Heart left ventricle (tissue), 16 donors: Measurements from ENCODE around the gene PARP1. TPM values are rescaled to one million over a fixed set of nuclear protein-coding genes. Genes with fewer than 3 reads are reported as not detected.

Experiments used
- ATAC-seq, 4 donors: fragments of 200-7000 bp; cut with Tn5 transposase; one replicate each; pipeline ENCODE4 v1.9.1; 2020 to 2022; ENCODE audit warnings: moderate library complexity in 4 of 4, mild to moderate bottlenecking in 3 of 4, moderate number of reproducible peaks in 1 of 4
- DNase-seq, 5 donors: peaks; one replicate each; pipeline ENCODE4 v3.0.0-alpha.2; 2020
- H3K27ac ChIP-seq, 12 donors: fragments of 200-600 bp; sonication (generic) in 4 of 12; one replicate each; pipeline versions ENCODE4 v1.5.0 to v1.8.0; 2016 to 2022; ENCODE audit warnings: mild to moderate bottlenecking in 2 of 12
- H3K27me3 ChIP-seq, 9 donors: fragments of 200-600 bp; sonication (generic) in 2 of 9; one replicate each; pipeline versions ENCODE4 v1.5.1 to v1.8.0; 2016 to 2022; ENCODE audit warnings: mild to moderate bottlenecking in 3 of 9
- H3K36me3 ChIP-seq, 9 donors: fragments of 200-600 bp; sonication (generic) in 2 of 9; one replicate each; pipeline versions ENCODE4 v1.5.0 to v1.8.0; 2018 to 2022; ENCODE audit warnings: mild to moderate bottlenecking in 2 of 9
- H3K4me1 ChIP-seq, 12 donors: fragments of 200-600 bp; sonication (generic) in 4 of 12; one replicate each; pipeline versions ENCODE4 v1.5.0 to v1.8.0; 2016 to 2022; ENCODE audit warnings: mild to moderate bottlenecking in 3 of 12
- H3K4me3 ChIP-seq, 12 donors: fragments of 200-600 bp; sonication (generic) in 4 of 12; one replicate each; pipeline versions ENCODE4 v1.5.0 to v1.8.0; 2017 to 2022; ENCODE audit warnings: mild to moderate bottlenecking in 9 of 12, moderate library complexity in 4 of 12
- H3K9me3 ChIP-seq, 12 donors: fragments of 200-600 bp; sonication (generic) in 4 of 12; one replicate each; pipeline versions ENCODE4 v1.5.0 to v1.8.0; 2016 to 2022; ENCODE audit warnings: mild to moderate bottlenecking in 1 of 12
- POLR2A ChIP-seq, 2 donors: fragments of 450-650 bp; IDR thresholded peaks; one replicate each; pipeline ENCODE4 v1.6.1; 2017; ENCODE audit warnings: antibody characterized with exemption in 2 of 2, mild to moderate bottlenecking in 2 of 2, moderate library complexity in 2 of 2
- WGBS, 4 donors: extraction: QIAGEN DNeasy Blood & Tissue Kit in 2 of 4; methylation state at CpG; one replicate each; pipeline versions ENCODE4 v1.1.5 to v1.1.7; 2013 to 2018; 5-methylcytosine and 5-hydroxymethylcytosine counted together
- intact Hi-C, 10 donors: fragments of 100-400 bp; cut with DNase I; formaldehyde crosslinking; loops; one replicate each; pipeline versions ENCODE4 v1.11.1 to v1.14.2; 2022
- long read RNA-seq, 3 donors: library from polyadenylated mRNA; unstranded; transcript quantifications; one replicate each; pipeline ENCODE4 v2.0.0, GENCODE V29; 2020 to 2021
- polyA plus RNA-seq, 2 donors: library from polyadenylated mRNA; stranded (reverse); fragments of 200-250 nt; gene quantifications; one replicate each; pipeline ENCODE4 v1.2.3, GENCODE V29; 2013
- total RNA-seq, 9 donors: library from RNA; depleted of rRNA in 2 of 9; stranded (reverse); fragments of >200 nt in 2 of 9; fragmentation: NEBNext Ultra II Directional in 3 of 9; extraction: Animal tissue kit (Norgen Biotek cat#: 25700) in 3 of 9; gene quantifications; one replicate each; pipeline versions ENCODE4 v1.1.0 to v1.2.4, GENCODE V29; 2016 to 2023
- TF ChIP-seq, protein P1 (sequence below), 12 donors: fragments of 200-600 bp; sonication (generic) in 4 of 12; IDR thresholded peaks; one replicate each; pipeline versions ENCODE4 v1.5.0 to v1.8.0; 2018 to 2022; ENCODE audit warnings: antibody characterized with exemption in 12 of 12, mild to moderate bottlenecking in 5 of 12
- donor health status: ischemic (EF 13 %, LVEDD 7.1; RV severe dilation, severe dysfunction).
- donor health status: healthy with polysubstance abuse.
- donor health status: DM: no; HTN: yes; CAD: no.
- donor health status: DM: no; HTN: no; CAD: no.
- donor health status: ischemic (EF 25% LVEDD 6.9; RV normal size, moderate dysfunction).
- donor health status: ischemic (EF 25% LVEDD 5.7; RV mildly dilated, moderate dysfunction).
- donor health status: healthy.
- donor health status: DM: yes; HTN: yes; CAD: no.
- donor health status: ischemic (EF 35%, LVEDD 5.7; RV mildly dilated, moderate dysfunction).
- donor health status: nonischemic (EF 11% LVEDD 7.7; RV severe dilation, severe dysfunction).
- donor health status: DM: yes; HTN: yes; CAD: no.
- donor health status: PGD.
- donor health status: ischemic (EF 29% LVEDD 5.4; RV normal size, mild dysfunction).
- donor health status: nonischemic (EF 23%, LVEDD 6.1; RV moderate dilation, normal function).

Gene PARP1
- total RNA-seq (100 to 1,000 TPM in 8 of 9 donors, 10 to 100 TPM in 1; 98.8 to 168 (median 111) TPM), polyA plus RNA-seq (100 to 1,000 TPM in 1 of 2 donors, 10 to 100 TPM in 1; 50.4 to 140 TPM)
- long read RNA-seq, donor 1, transcript PARP1-203 (23 exons, 3,958 nt): major isoform, 50 of 123 reads
- long read RNA-seq, donor 1, transcript PARP1-204 (4 exons, 830 nt): minor isoform, 9 of 123 reads
- long read RNA-seq, donor 1, partial matches to known transcripts: 58 of 123 reads
- long read RNA-seq, donor 1, other reads (novel, unspliced or antisense): 6 of 123 reads
- long read RNA-seq, donor 2, transcript PARP1-203 (23 exons, 3,958 nt): major isoform, 112 of 206 reads
- long read RNA-seq, donor 2, transcript PARP1-204 (4 exons, 830 nt): minor isoform, 13 of 206 reads
- long read RNA-seq, donor 2, partial matches to known transcripts: 75 of 206 reads
- long read RNA-seq, donor 2, other reads (novel, unspliced or antisense): 6 of 206 reads
- long read RNA-seq, donor 3, transcript PARP1-203 (23 exons, 3,958 nt): major isoform, 55 of 107 reads
- long read RNA-seq, donor 3, partial matches to known transcripts: 44 of 107 reads
- long read RNA-seq, donor 3, other reads (novel, unspliced or antisense): 6 of 107 reads

DNA sequence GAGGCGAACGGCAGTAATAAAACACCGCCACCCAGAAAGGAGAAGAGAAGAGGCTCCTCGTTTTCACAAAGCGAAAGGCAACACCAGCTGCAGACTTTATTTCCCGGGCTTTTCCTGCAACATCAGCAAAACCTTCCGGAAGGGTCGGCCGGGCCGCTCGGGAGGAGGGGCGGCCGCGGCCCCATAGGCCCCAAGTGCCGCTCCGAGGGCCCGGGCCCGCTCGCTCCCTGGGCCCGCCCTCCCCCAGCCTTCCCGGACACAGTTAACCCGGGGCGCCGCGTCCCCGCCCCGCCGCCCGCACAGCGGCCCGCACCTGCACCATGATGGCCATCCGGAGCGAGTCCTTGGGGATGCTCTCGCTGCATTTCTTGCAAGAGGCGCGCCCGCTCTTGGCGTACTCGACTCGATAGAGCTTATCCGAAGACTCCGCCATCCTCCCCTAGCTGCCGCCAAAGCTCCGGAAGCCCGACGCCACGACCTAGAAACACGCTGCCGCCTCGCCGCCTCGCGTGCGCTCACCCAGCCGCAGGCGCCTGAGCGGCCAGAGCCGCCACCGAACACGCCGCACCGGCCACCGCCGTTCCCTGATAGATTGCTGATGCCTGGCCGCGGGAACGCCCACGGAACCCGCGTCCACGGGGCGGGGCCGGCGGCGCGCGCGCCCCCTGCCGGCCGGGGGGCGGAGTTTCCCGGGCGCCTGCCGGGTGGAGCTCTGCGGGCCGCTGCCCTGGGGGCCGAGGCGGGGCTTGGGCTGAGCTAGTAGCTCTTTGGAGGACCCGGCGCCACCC lies at the start of gene PARP1:
Gene PARP1, minus strand, starts transcription at position 597 of the 788 bp plus-strand sequence. Its CDS starts 164 bp downstream, at position 433.
- DNase-seq (peak; percentile 88 to 94 (median 93)), ATAC-seq (peak; percentile 84 to 94 (median 90))
- TF ChIP-seq, protein P1, sequence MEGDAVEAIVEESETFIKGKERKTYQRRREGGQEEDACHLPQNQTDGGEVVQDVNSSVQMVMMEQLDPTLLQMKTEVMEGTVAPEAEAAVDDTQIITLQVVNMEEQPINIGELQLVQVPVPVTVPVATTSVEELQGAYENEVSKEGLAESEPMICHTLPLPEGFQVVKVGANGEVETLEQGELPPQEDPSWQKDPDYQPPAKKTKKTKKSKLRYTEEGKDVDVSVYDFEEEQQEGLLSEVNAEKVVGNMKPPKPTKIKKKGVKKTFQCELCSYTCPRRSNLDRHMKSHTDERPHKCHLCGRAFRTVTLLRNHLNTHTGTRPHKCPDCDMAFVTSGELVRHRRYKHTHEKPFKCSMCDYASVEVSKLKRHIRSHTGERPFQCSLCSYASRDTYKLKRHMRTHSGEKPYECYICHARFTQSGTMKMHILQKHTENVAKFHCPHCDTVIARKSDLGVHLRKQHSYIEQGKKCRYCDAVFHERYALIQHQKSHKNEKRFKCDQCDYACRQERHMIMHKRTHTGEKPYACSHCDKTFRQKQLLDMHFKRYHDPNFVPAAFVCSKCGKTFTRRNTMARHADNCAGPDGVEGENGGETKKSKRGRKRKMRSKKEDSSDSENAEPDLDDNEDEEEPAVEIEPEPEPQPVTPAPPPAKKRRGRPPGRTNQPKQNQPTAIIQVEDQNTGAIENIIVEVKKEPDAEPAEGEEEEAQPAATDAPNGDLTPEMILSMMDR (IDR thresholded peaks at IDR 0.05): peak; percentile 35 to 98 (median 90)
- TF ChIP-seq POLR2A (IDR thresholded peaks at IDR 0.05): peak; percentile 34 to 81
- H3K4me1 ChIP-seq: peaks cover 7 to 46% (median 41%) of the 10 kb centered on the region in 12 donors
- 0 to 2% (median 0%) methylated on average over 56 to 90 of the region's 90 CpGs for WGBS, 4 donors
- no peaks in the 10 kb centered on the region for H3K9me3 ChIP-seq
- H3K36me3 ChIP-seq: peaks cover 0 to 3% (median 0%) of the 10 kb centered on the region in 9 donors
- H3K27me3 ChIP-seq: no peaks in the 10 kb centered on the region
- intact Hi-C loops: loop anchor here in 1 of 10 donors (5.0 to 10.0 kb wide), 3 partner anchors 100 to 297 kb away; partner anchors contain the start of gene LIN9
- H3K4me3 ChIP-seq: peak within 1 kb of the TSS; percentile 62 to 98 (median 88)
- H3K27ac ChIP-seq: peak within 1 kb of the TSS; percentile 44 to 93 (median 86)

DNA sequence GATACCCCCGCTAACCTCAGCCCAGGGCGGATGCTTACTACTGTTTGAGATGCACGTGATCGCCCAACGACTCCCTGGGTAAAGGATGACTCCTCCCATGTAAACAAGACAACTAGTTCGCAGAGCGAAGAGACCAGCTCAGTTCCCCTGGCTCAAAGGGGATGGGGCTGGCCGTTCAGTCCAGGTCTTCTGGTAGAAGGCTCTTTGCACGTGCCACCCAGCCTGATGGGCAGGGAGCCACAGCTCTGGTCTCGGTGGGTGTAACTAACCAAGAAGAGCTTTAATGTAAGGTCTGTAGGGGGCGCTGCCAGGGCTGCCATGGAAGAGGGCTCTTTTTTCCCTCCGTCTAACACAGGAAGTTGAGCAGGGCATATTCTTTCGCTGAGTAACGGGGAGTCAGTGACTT lies 49.4 kb upstream of the PARP1 start:
- intact Hi-C loops: no loop called here
- TF ChIP-seq POLR2A (IDR thresholded peaks at IDR 0.05): no peak
- TF ChIP-seq, protein P1 (IDR thresholded peaks at IDR 0.05): peak in 2 of 12 donors; percentile 4 to 21
- H3K36me3 ChIP-seq: no peaks in the 10 kb centered on the region
- no peaks in the 10 kb centered on the region for H3K4me1 ChIP-seq
- no peaks in the 10 kb centered on the region for H3K27me3 ChIP-seq
- WGBS, 4 donors: 48 to 68% (median 60%) methylated on average over 13 to 14 of the region's 14 CpGs
- peaks cover 0 to 7% (median 0%) of the 10 kb centered on the region in 12 donors for H3K9me3 ChIP-seq
- no peak for DNase-seq
- no peak for ATAC-seq
- H3K4me3 ChIP-seq: no peak overlapping the region
- no peak overlapping the region for H3K27ac ChIP-seq

DNA sequence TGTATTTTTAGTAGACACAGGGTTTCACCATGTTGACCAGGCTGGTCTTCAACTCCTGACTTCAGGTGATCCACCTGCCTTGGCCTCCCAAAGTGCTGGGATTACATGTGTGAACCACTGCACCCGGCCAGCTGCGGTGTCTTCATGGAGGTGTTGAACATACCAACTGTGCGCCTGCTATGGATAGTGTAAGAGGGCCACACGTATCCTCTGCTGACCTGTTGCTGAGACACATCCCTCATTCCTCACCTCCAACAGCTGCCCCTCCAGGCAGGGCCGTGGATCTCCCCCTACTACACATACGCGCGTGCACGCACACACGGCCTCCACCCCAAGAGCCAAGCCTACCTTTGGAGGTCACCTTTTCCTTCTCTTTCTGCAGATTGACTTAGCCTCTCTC lies 48.0 kb upstream of the PARP1 start:
- no peaks in the 10 kb centered on the region for H3K9me3 ChIP-seq
- intact Hi-C loops: no loop called here
- H3K4me1 ChIP-seq: no peaks in the 10 kb centered on the region
- 91 to 97% (median 97%) methylated on average over 10 of the region's 10 CpGs for WGBS, 4 donors
- H3K36me3 ChIP-seq: no peaks in the 10 kb centered on the region
- H3K27me3 ChIP-seq: no peaks in the 10 kb centered on the region
- DNase-seq (no peak), ATAC-seq (no peak)
- H3K4me3 ChIP-seq: no peak overlapping the region
- no peak overlapping the region for H3K27ac ChIP-seq
- no peak for TF ChIP-seq POLR2A (IDR thresholded peaks at IDR 0.05)
- TF ChIP-seq, protein P1 (IDR thresholded peaks at IDR 0.05): no peak
